HG02571 (cell line): ENCODE data around the gene AOC1.

Source experiments
- ATAC-seq: cut with Tn5 transposase; IDR thresholded peaks from one replicate; pipeline ENCODE4 v1.9.1; 2021; ENCODE audit warnings: mild to moderate bottlenecking, moderate library complexity; ENCODE audit not compliant: unreplicated experiment

The AOC1 gene

GRCh38 chr7:150856303-150857275 is 4.3 kb downstream of the AOC1 start:
- no peak for ATAC-seq

GRCh38 chr7:150857276-150858055 is 5.1 kb downstream of the AOC1 start:
- no peak for ATAC-seq

- no peak for ATAC-seq
Measured at GRCh38 chr7:150858236-150859197, 6.2 kb downstream of the AOC1 start.

- no peak for ATAC-seq
Measured at GRCh38 chr7:150860291-150860977, 8.1 kb downstream of the AOC1 start.

- no peak for ATAC-seq
Measured at GRCh38 chr7:150860978-150861295, 8.6 kb downstream of the AOC1 start.

GRCh38 chr7:150862356-150862755 is 10.0 kb downstream of the AOC1 start:
- no peak for ATAC-seq

- ATAC-seq, result no peak
Measured at GRCh38 chr7:150863946-150864345, 11.6 kb downstream of the AOC1 start.

- no peak for ATAC-seq
Measured at GRCh38 chr7:150866932-150867564, 14.7 kb downstream of the AOC1 start.

- no peak for ATAC-seq
Measured at GRCh38 chr7:150867605-150868004, 15.3 kb downstream of the AOC1 start.

GRCh38 chr7:150869467-150869866 is 17.1 kb downstream of the AOC1 start:
- no peak for ATAC-seq

- no peak for ATAC-seq
Measured at GRCh38 chr7:150871601-150872000, 19.3 kb downstream of the AOC1 start.

- ATAC-seq, result no peak
Measured at GRCh38 chr7:150874401-150875198, 22.3 kb downstream of the AOC1 start.

- ATAC-seq, result no peak
Measured at GRCh38 chr7:150875791-150876190, 23.5 kb downstream of the AOC1 start.

- ATAC-seq, result no peak
Measured at GRCh38 chr7:150876817-150877526, 24.7 kb downstream of the AOC1 start.

- ATAC-seq, result no peak
Measured at GRCh38 chr7:150877536-150877935, 25.2 kb downstream of the AOC1 start.

GRCh38 chr7:150879345-150879744 is 27.0 kb downstream of the AOC1 start:
- ATAC-seq, result no peak

- ATAC-seq, result no peak
Measured at GRCh38 chr7:150881189-150881588, 28.9 kb downstream of the AOC1 start.

GRCh38 chr7:150890853-150891584 is 38.7 kb downstream of the AOC1 start:
- no peak for ATAC-seq
